DMS 273 (cell line): ENCODE results near the gene PLCG2.

Experiments
- DNase-seq: peaks from one replicate; lab custom pipeline; 2025; ENCODE audit not compliant: unreplicated experiment; lab: John Stamatoyannopoulos, UW

Gene PLCG2

DNA sequence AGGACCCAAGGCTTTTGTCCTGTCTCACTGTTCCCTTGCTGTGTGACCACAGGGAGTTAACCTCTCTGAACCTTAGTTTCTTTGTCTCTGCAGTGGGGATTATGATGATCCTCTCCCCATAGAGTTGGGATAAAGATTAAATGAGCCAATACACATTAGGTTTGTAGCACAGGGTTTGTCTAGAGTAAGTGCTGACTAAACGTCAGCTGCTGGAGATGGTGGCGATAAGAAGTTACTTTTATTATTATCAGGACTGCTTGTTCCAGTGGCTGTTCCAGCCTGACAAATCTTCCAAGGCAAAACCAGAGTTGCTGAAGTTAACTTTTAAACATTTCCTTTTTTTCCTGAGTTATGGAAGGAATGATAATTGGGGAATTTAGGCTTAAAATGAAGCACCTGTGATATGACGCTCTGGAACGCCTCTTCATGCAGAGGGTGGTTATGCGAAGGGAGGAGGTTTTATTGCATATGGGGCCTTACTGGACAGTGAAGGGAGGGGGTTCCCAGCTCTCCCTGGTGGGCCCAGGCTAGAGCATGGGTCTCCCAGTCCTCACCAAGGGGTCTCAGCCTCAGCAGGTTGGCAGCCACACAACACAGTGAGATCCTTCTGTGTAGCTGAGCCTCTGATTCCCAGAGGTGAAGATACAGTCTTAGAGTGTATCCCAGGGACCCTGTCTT, 35.8 kb downstream of the PLCG2 start:
- DNase-seq = no peak

- no peak for DNase-seq
Measured at GRCh38 chr16:81815429-81815766, 36.3 kb downstream of the PLCG2 start.

DNA sequence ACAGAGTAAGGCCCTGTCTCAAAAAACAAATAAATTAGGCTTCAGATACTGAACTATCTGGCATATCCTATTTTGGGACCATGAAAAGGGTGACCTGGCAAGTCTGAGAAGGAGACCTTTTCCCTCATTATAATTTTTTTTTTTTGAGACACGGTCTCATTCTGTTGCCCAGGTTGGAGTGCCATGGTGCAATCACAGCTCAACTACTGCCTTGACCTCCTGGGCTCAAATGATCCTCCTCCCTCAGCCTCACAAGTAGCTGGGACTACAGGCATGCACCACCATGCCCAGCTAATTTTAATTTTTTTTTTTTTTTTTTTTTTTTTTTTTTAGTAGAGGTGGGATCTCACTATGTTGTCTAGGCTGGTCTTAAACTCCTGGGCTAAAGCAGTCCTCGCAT, 37.3 kb downstream of the PLCG2 start:
- DNase-seq = no peak

GRCh38 chr16:81816793-81817210, 37.7 kb downstream of the PLCG2 start:
- DNase-seq = no peak

DNA sequence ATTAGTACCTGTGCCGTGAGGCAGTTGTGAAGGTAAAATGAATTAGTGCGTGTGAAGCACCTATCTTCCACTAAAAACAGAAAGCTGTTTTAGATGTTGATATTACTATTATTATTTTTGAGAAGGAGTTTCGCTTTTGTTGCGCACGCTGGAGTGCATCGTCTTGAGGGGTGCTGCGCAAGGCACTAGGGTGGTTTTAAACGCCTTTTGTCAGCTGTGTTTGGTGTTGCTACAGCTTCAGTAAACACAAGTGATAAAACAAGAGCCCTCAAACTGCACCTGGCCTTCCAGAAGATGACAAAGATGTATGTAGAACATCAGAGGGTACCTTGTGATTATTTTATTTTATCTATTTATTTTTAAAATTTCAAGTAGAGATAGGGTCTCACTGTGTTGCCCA, 38.2 kb downstream of the PLCG2 start:
- no peak for DNase-seq

- DNase-seq = no peak
Measured at GRCh38 chr16:81817789-81818567, 38.9 kb downstream of the PLCG2 start.

DNA sequence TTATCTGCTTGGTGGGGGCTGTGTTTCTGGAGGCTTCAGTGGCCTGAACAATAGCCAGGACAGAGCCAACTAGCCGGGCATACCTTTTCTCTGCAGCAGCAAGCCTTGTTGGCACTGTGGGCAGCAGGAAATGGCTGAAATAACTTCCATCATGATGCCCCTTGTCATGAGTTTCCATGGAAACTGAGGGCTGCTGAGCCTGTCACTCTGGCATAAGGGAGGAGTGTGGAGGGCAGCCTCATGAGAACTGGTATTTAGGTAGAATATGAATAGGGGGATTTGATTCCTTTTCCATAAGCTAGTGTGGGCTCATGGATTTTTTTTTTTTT, 39.4 kb downstream of the PLCG2 start:
- DNase-seq = no peak

DNA sequence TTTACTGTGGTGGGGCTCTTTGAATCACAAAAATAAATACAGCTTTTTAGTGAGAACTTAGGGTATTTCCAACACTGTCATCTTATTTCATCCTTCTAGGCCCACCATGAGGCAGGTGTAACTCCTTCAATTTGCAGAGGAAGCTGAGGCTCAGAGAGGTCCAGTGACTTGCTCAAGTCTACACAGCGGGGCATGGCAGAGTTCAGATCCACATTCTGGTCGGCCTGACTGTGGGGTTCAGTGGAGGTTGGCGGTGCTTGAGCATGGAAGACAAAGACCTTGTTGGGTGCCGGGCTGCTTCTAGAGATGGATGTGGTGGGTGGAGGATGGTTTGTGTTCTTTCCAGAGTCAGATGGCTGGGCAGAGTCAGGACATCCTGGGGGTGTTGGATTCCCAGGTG, 39.8 kb downstream of the PLCG2 start:
- DNase-seq = no peak

GRCh38 chr16:81821436-81822128, 42.5 kb downstream of the PLCG2 start:
- no peak for DNase-seq

DNA sequence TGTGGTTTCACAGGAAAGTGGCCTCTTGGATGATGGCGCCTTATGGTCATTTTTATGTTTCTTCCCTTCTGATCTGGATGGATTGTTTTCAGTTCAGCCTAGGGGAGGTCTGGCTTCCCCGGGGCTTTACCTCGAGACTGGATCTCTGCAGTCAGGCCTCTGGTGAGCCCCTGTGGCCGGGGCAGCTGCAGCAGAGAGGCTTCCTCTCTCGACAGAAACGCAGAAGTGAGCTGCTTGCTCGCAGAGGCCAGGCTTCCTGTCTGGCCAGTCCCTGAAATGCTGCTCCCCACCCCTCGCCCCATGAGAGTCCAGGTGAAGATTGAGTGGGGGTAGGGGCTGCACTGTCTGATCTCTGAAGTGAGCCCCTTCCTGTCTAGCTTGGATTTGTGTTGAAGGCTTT, 44.0 kb downstream of the PLCG2 start:
- no peak for DNase-seq

DNA sequence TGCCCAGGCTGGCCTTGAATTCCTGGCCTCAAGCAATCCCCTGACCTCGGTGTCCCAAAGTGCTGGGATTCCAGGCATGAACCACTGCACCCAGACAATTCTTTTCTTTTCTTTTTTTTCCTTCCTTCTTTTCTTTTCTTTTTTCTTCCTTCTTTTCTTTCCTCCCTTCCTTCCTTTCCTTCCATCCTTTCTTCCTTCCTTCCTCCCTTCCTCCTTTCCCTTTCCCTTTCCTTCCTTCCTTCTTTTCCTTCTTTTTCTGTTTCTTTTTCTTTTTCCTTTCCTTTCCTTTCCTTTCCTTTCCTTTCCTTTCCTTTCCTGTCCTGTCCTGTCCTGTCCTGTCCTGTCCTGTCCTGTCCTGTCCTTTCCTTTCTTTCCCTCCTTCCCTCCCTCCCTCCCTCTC, 44.6 kb downstream of the PLCG2 start:
- DNase-seq = no peak

GRCh38 chr16:81826523-81826922, 47.4 kb downstream of the PLCG2 start:
- no peak for DNase-seq

DNA sequence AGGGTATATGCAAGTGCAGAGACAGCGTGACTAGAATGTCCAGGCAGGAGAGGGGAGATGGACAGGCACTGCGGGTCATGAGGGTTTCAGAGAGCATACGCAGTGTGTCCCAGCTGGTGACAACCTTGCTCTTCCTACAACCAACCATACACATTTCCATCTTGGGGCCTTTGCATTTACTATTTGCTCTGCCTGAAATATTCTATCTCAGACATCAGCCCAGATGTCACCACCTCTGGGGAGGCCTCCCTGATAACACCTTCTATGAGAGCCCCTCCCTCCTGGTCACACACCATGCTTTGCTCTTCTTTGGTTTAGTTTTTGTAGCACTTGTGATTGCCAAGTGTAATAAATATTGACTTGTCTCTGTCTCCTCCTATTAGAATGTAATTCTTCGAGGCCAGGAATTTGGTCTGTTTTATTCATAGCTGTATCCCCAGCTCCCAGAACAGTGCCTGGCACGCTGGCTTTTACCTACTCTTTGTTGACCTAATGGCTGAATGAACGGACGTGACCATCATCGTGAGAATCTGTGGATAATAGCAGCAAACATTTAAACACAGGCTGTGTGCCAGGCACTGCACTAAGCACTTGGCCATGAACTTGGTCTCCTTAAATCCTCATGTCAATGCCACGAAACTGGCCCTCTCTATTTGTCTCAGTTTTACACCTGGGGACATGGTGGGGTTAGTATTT, 51.9 kb downstream of the PLCG2 start:
- DNase-seq = no peak

DNA sequence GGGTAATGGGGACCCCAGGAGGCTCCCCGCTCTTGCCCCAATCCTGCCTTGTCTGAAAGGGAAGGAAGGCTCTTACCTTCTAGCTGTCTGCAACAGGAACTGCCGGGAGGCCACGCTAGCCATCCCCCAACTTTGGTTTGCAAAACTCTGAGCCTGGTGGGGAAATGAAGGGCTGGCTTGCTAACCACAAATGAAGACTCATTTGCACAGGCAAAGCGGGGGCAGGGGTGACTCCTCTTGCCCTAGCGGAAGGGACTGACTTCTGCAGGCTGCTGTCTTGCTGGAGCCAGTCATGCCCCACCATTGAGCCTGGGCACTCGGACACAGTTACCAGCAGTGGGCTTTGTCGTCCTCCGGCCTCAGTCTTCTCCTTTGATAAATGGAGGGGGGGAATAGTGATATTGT, 52.6 kb downstream of the PLCG2 start:
- DNase-seq = no peak

DNA sequence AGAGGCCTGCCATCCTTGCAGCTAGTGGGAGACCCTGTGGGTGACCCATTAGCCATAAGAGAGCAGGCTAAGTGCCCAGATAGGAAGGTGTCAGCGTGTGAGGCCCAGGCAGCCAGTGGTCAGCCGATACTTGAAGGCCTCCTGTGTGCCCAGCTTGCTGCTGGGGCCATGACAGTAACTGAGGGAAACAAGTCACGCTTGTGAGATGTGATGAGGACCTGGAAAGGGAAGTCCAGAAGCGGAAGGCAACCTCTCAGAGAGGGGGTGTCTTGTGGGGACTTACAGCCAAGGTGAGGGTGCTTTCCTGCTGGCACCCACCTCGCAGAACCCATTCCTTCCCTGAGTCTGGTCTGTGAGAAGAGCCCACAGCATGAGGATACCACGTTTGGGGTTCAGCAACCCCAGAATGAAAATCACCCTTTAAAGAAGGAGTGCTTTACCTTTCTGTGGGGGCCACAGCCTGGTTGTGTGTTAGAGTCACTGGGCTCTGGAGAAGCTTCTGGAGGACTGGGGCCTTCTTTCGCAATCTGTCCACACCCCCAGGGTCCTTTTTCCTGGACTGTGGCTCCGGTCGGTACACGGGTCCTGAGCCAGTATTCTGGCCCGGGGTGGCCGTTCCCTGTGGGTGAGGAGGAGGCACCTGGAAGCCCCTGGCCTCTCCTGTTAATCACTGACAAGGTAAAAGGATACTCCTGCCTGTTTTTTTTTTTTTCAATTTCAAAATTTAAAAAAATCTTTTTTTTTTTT, 53.9 kb downstream of the PLCG2 start:
- no peak for DNase-seq

DNA sequence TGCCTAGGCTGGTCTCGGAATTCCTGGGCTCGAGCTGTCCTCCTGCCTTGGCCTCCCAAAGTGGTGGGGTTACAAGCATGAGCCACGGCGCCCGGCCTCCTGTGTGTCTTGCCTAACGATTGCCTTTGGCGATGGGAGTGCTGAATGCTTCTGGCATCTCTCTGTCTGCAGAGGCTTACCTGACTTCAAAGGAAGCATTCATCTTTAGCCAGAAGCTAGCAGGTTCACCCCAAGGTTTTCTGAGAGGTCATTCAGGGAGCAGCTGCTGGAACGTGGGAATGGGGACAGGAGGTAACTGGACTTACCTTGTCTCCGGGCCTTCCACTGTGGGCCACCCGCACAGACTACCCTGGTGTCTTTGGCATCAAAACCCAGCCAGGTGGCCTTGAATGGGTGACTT, 54.7 kb downstream of the PLCG2 start:
- DNase-seq = no peak

DNA sequence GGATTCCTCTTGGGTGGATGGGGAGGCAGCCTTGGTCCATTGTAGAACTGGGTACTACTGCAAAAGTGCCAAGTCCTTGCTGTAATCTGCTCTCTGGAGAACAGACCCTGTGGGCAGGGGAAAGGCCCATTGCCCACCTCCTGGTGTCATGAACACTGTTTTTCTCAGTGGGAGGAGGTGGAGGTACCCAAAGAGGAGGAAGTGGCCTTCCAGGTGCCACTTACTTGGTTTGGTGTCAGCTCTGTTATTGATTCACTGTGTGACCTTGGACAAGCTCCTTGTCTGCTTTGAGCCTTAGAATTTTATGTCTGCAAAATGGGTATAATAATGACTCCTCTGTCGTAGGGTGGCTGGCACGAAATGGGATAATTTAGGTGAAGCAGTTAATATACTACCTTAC, 55.8 kb downstream of the PLCG2 start:
- DNase-seq = no peak

DNA sequence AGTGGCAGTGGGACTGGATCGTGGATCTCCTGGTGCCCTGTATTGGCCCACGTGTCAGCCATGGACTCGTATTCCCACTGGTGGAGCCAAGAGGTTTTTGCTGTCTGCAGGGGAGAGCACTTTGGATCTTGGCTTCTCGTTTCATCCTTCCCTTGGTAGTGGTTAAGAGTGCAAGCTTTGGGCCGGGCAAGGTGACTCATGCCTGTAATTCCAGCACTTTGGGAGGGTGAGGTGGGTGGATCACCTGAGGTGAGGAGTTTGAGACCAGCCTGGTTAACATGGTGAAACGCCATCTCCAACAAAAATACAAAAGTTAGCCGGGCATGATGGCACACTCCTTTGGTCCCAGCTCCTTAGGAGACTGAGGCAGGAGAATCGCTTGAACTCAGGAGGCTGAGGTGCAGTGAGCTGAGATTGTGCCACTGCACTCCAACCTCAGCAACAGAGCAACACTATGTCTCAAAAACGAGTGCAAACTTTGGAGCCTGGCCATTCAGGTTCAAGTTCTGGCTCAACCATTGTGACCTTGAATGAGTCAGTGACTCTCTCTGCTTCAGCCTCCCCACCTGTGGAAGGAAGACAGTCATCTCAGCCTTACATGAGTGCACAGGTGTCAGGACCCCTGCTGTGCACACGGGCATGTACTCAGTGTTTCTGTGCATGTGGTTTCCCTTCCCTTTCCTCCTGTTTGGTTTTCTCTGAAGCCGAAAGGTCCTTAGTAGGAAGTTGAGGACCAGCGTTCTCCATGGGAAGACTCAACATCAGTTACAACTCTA, 57.4 kb downstream of the PLCG2 start:
- no peak for DNase-seq

- DNase-seq = no peak
Measured at GRCh38 chr16:81837312-81837751, 58.2 kb downstream of the PLCG2 start.

DNA sequence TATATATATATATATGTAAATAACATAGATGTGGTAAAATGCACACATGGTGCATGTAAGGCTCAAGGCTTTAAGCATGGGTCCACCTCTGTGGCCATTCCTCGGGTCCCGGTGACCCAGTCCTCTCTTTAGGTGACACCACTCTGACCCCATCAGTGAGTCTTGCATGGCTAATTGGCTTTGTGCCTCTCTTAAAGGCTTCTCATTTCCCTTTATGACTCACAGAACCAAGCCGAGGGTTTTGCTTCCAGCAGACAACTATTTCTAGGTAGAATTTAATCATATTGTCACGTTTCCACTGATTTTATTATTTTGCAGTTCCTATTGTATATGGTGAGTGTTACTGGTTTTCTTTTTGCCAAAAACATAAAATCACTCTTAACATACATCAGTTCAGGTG, 59.7 kb downstream of the PLCG2 start:
- DNase-seq = no peak
